Esophagus muscularis mucosa (tissue), 4 donors: ENCODE data around the gene WWTR1. TPM values are rescaled to one million over a fixed set of nuclear protein-coding genes. Genes with fewer than 3 reads are reported as not detected.

Source experiments
- DNase-seq: peaks from one replicate; pipeline ENCODE4 v3.0.0-alpha.2; 2017; ENCODE audit errors: extremely low spot score
- H3K27ac ChIP-seq, 4 donors: fragments of 200-600 bp; sonication (generic); replicated peaks in 1 of 4; 1 replicate in 3 of 4; 2 replicates in 1 of 4; pipeline ENCODE4 v1.5.1; 2016 to 2019; ENCODE audit warnings: mild to moderate bottlenecking in 1 of 4
- H3K27me3 ChIP-seq, 4 donors: fragments of 200-600 bp; sonication (generic); one replicate each; pipeline versions ENCODE4 v1.5.1 to v1.6.0; 2016 to 2019
- H3K36me3 ChIP-seq, 4 donors: fragments of 200-600 bp; sonication (generic); one replicate each; pipeline ENCODE4 v1.5.1; 2016 to 2019
- H3K4me1 ChIP-seq, 4 donors: fragments of 200-600 bp; sonication (generic); one replicate each; pipeline ENCODE4 v1.5.1; 2016 to 2019
- H3K4me3 ChIP-seq, 4 donors: fragments of 200-600 bp; sonication (generic); 1 replicate in 2 of 4; 2 replicates in 2 of 4; pipeline ENCODE4 v1.5.1; 2016 to 2019; ENCODE audit warnings: mild to moderate bottlenecking in 4 of 4, moderate library complexity in 1 of 4
- H3K9me3 ChIP-seq, 4 donors: fragments of 200-600 bp; sonication (generic); 1 replicate in 3 of 4; 2 replicates in 1 of 4; pipeline ENCODE4 v1.5.1; 2016 to 2019
- CTCF ChIP-seq, 3 experiments: fragments of 200-600 bp in 2 of 3; fragments of 450-650 bp in 1 of 3; sonication (generic) in 2 of 3; IDR thresholded peaks; one replicate each; pipeline ENCODE4 v1.5.1; 2017 to 2019; ENCODE audit warnings: antibody characterized with exemption in 3 of 3, mild to moderate bottlenecking in 2 of 3, moderate library complexity in 1 of 3
- EP300 ChIP-seq: sonication (generic); formaldehyde crosslinking; IDR thresholded peaks from one replicate; pipeline ENCODE4 v1.6.1; 2017; ENCODE audit warnings: antibody characterized with exemption
- POLR2A ChIP-seq: fragments of 450-650 bp; IDR thresholded peaks from one replicate; pipeline ENCODE4 v1.6.1; 2017; ENCODE audit warnings: antibody characterized with exemption, moderate library complexity, mild to moderate bottlenecking, low read depth
- POLR2AphosphoS5 ChIP-seq, 2 donors: sonication (generic); formaldehyde crosslinking; IDR thresholded peaks; one replicate each; pipeline ENCODE4 v1.6.1; 2017; ENCODE audit warnings: antibody characterized with exemption in 2 of 2
- WGBS: methylation state at CpG from one replicate; pipeline ENCODE4 v1.1.5; 2018; 5-methylcytosine and 5-hydroxymethylcytosine counted together
- intact Hi-C: fragments of 100-400 bp; cut with DNase I; formaldehyde crosslinking; loops from one replicate; pipeline ENCODE4 v1.15.1; 2023
- total RNA-seq, 4 donors: library from RNA; depleted of rRNA; stranded (reverse); fragments of >200 nt; gene quantifications; one replicate each; pipeline versions ENCODE4 v1.1.0 to v1.2.1, GENCODE V29; 2016

WWTR1 gene
- total RNA-seq, 4 donors from 2014 or later, result 346 to 535 (median 463) TPM

- no peaks in the 10 kb centered on the region for H3K27me3 ChIP-seq
- no peak for DNase-seq
- TF ChIP-seq POLR2A, result no peak
- TF ChIP-seq CTCF (IDR thresholded peaks at IDR 0.05), result peak in 1 of 3 experiments; percentile 5
- no peak overlapping the region for H3K4me3 ChIP-seq
- H3K36me3 ChIP-seq, result peaks cover 5 to 17% (median 13%) of the 10 kb centered on the region in 4 donors
- no peaks in the 10 kb centered on the region for H3K9me3 ChIP-seq
- intact Hi-C loops, result no loop called here
- peaks cover 42 to 96% (median 90%) of the 10 kb centered on the region in 4 donors for H3K4me1 ChIP-seq
- peak overlapping the region in 3 of 4 donors; percentile 1 to 35 (median 12) for H3K27ac ChIP-seq
- WGBS, result 36% methylated on average over 3 of the region's 3 CpGs
These were observed 116.7 kb downstream of the WWTR1 start for GRCh38 chr3:149541091-149541491.

GRCh38 chr3:149538371-149538770 lies 119.5 kb downstream of the WWTR1 start:
- TF ChIP-seq EP300 (no peak), POLR2A (no peak)
- intact Hi-C loops, result no loop called here
- WGBS, result 88% methylated on average over 1 of the region's 1 CpG
- H3K4me1 ChIP-seq, result peaks cover 54 to 99% (median 98%) of the 10 kb centered on the region in 4 donors
- H3K27me3 ChIP-seq, result no peaks in the 10 kb centered on the region
- DNase-seq, result no peak
- no peak overlapping the region for H3K4me3 ChIP-seq
- H3K9me3 ChIP-seq, result no peaks in the 10 kb centered on the region
- peaks cover 5 to 17% (median 13%) of the 10 kb centered on the region in 4 donors for H3K36me3 ChIP-seq
- no peak overlapping the region for H3K27ac ChIP-seq

- peak overlapping the region in 2 of 4 donors; percentile 3 to 13 for H3K4me3 ChIP-seq
- H3K27ac ChIP-seq, result peak overlapping the region; percentile 53 to 81 (median 74)
- no peaks in the 10 kb centered on the region for H3K9me3 ChIP-seq
- WGBS, result 24% methylated on average over 11 of the region's 11 CpGs
- H3K4me1 ChIP-seq, result peaks cover 44 to 100% (median 99%) of the 10 kb centered on the region in 4 donors
- DNase-seq, result no peak
- H3K27me3 ChIP-seq, result no peaks in the 10 kb centered on the region
- TF ChIP-seq POLR2AphosphoS5 (IDR thresholded peaks at IDR 0.05), result peak in 1 of 2 donors; percentile 36
- no peak for TF ChIP-seq CTCF (IDR thresholded peaks at IDR 0.05)
- H3K36me3 ChIP-seq, result peaks cover 0 to 7% (median 4%) of the 10 kb centered on the region in 4 donors
- intact Hi-C loops, result no loop called here
These were observed 121.4 kb downstream of the WWTR1 start for GRCh38 chr3:149536429-149536828.

- DNase-seq, result no peak
- WGBS, result 26% methylated on average over 8 of the region's 8 CpGs
- Histone ChIP-seq H3K9me3 (no peaks in the 10 kb centered on the region), H3K4me1 (peaks cover 47 to 100% (median 98%) of the 10 kb centered on the region in 4 donors), H3K27ac (peak overlapping the region; percentile 53 to 81 (median 74)), H3K4me3 (peak overlapping the region in 2 of 4 donors; percentile 15 to 20), H3K36me3 (no peaks in the 10 kb centered on the region), H3K27me3 (no peaks in the 10 kb centered on the region)
- intact Hi-C loops, result no loop called here
- TF ChIP-seq EP300 (no peak), POLR2AphosphoS5 (IDR thresholded peaks at IDR 0.05) (no peak), POLR2A (no peak), CTCF (IDR thresholded peaks at IDR 0.05) (no peak)
These were observed 122.5 kb downstream of the WWTR1 start for GRCh38 chr3:149535333-149535685.

GRCh38 chr3:149534671-149535332 lies 123.0 kb downstream of the WWTR1 start:
- Histone ChIP-seq H3K4me3 (peak overlapping the region in 2 of 4 donors; percentile 15 to 20), H3K27me3 (no peaks in the 10 kb centered on the region), H3K4me1 (peaks cover 43 to 98% (median 94%) of the 10 kb centered on the region in 4 donors), H3K9me3 (no peaks in the 10 kb centered on the region), H3K27ac (peak overlapping the region; percentile 53 to 81 (median 74)), H3K36me3 (no peaks in the 10 kb centered on the region)
- 19% methylated on average over 3 of the region's 3 CpGs for WGBS
- peak in 1 of 2 donors; percentile 23 for TF ChIP-seq POLR2AphosphoS5 (IDR thresholded peaks at IDR 0.05)
- TF ChIP-seq POLR2A, result no peak
- no peak for DNase-seq
- intact Hi-C loops, result loop anchor here (5.0 kb wide), 2 partner anchors 42 to 122 kb away; partner anchors contain the start of gene WWTR1
